Measurements from ENCODE around the gene NDUFS7. TPM values are rescaled to one million over a fixed set of nuclear protein-coding genes. Genes with fewer than 3 reads are reported as not detected.
A peak's percentile ranks its signal among the peaks of the same experiment; 100 is the strongest.

The NDUFS7 gene
- total and polyA plus RNA-seq, 4 experiments from 2014 or later, result 68.6 to 193 (median 127) TPM

DNA sequence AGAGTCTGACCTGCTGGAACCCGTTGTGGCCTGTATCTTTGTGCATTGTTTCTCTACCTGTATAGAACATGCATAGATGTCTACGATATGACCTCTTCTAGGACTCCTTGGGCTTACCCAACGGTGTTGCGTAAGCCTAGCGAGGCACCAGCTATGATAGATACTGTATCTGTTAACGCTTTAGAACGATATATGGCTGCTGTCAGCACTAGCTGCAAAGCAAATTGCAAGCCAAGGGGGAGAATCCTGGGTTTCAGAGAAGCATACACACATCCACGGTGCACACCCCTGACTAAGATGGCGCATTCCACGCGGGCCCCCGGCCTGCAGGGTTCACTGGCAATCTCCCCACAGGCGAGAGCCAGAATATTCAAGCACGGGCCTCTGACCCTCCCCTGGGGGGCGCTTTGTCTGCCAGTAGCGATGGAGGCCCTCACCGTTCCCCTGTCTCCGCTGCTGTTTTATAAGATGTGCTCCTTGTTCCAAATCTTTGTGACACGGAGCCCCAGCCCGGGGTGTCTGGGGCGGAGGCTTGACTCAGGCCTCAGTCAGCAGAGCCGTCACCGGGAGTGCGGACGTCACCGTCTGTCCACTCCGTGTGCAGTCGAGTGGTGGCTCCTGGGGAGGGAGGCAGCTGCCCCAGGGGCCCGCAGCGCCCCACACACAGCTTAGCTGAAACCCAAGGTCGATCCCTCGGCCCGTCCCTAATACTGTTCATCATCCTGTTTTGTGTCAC is 41.6 kb downstream of the NDUFS7 start:
- Mint-ChIP-seq H3K4me3 (peak overlapping the region in 1 of 8 donors; percentile 41), H3K27ac (peak overlapping the region in 1 of 7 donors; percentile 48)

DNA sequence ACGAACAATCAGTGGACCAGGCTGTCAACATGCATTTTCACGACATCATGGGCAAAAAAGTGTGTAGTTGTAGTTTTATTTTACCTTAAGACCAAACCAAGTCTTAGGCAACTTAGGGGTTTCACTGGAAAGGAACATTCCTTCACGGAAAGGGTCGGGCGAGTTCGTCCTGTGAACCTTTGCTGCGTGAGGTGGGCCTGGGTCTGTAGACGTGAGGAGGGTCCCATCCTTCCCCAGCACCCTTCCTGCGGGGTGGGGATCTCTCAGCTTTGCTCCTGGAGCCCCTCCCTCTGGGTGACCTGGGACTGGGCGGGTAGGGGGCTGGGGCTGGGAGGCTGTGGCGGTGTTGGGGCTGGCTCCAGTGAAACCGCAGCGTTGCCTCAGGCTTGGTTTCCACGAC is 42.2 kb downstream of the NDUFS7 start:
- Mint-ChIP-seq H3K27ac (peak overlapping the region in 1 of 7 donors; percentile 37), H3K36me3 (peaks cover 16 to 40% of the 10 kb centered on the region in 2 donors), H3K4me3 (no peak overlapping the region), H3K9me3 (peaks cover 0 to 4% (median 0%) of the 10 kb centered on the region in 8 donors), H3K4me1 (peaks cover 0 to 13% (median 4%) of the 10 kb centered on the region in 4 donors), H3K27me3 (no peaks in the 10 kb centered on the region)
- ChIA-PET POLR2A (ENCODE audit: partially characterized antibody) (no interaction called here), CTCF (ENCODE audit: partially characterized antibody) (interaction anchor here (0.5 kb wide), 1 partner anchor 39 kb away, joined by 3 read pairs; no protein-coding TSS in a partner anchor)
- H3K9me3 ChIP-seq (ENCODE audit: control insufficient read depth in 1 of 2, low read length in 2 of 2), result no peaks in the 10 kb centered on the region
- no peak overlapping the region for H3K27ac ChIP-seq (ENCODE audit: low read depth, low read length)
- no peaks in the 10 kb centered on the region for H3K4me1 ChIP-seq (ENCODE audit: insufficient read depth, low read length)
- H3K4me3 ChIP-seq (ENCODE audit: low read length in 2 of 2), result no peak overlapping the region
- intact Hi-C loops (cut with micrococcal nuclease), result no loop called here
- H3K36me3 ChIP-seq (ENCODE audit: insufficient read depth, low read length), result peaks cover 70% of the 10 kb centered on the region
- no peaks in the 10 kb centered on the region for H3K27me3 ChIP-seq (ENCODE audit: insufficient read depth, low read length)
- DNase-seq, result no peak

More for the DNA sequence above, 41.6 kb downstream of the NDUFS7 start:
- Mint-ChIP-seq H3K27me3 (no peaks in the 10 kb centered on the region), H3K36me3 (peaks cover 19 to 42% of the 10 kb centered on the region in 2 donors), H3K9me3 (peaks cover 0 to 4% (median 0%) of the 10 kb centered on the region in 8 donors), H3K4me1 (peaks cover 0 to 13% (median 5%) of the 10 kb centered on the region in 4 donors)
- intact Hi-C loops (cut with micrococcal nuclease), result no loop called here
- H3K27me3 ChIP-seq (ENCODE audit: insufficient read depth, low read length), result no peaks in the 10 kb centered on the region
- H3K36me3 ChIP-seq (ENCODE audit: insufficient read depth, low read length), result peaks cover 76% of the 10 kb centered on the region
- no peaks in the 10 kb centered on the region for H3K9me3 ChIP-seq (ENCODE audit: control insufficient read depth in 1 of 2, low read length in 2 of 2)
- DNase-seq, result no peak
- ChIA-PET CTCF (ENCODE audit: partially characterized antibody) (interaction anchor here (0.5 kb wide), 1 partner anchor 39 kb away, joined by 3 read pairs; no protein-coding TSS in a partner anchor), POLR2A (ENCODE audit: partially characterized antibody) (no interaction called here)
- H3K4me3 ChIP-seq (ENCODE audit: low read length in 2 of 2), result no peak overlapping the region
- H3K27ac ChIP-seq (ENCODE audit: low read depth, low read length), result no peak overlapping the region
- no peaks in the 10 kb centered on the region for H3K4me1 ChIP-seq (ENCODE audit: insufficient read depth, low read length)

DNA sequence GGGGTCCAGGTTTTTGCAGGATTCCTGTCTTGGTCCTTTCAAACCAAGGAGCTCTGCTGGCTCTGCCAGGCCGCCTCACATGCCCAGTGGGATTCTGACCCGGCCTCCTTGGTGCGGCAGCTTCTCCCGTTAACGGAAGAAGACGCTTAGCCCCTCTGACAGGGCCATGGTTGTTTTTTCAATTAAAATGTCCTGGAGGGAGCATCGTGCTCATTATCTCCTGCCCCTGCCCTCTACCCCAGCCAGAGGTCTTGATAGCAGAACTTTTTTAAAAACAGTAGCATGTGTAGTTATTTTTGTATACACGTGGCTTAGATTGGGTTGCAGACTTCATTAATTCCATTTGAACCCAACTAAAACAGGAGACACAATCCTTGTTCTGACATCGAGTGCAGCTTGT is 43.0 kb downstream of the NDUFS7 start:
- Mint-ChIP-seq H3K36me3 (peaks cover 17 to 42% of the 10 kb centered on the region in 2 donors), H3K4me1 (peaks cover 0 to 13% (median 4%) of the 10 kb centered on the region in 4 donors)
- intact Hi-C loops (cut with micrococcal nuclease), result no loop called here

DNA sequence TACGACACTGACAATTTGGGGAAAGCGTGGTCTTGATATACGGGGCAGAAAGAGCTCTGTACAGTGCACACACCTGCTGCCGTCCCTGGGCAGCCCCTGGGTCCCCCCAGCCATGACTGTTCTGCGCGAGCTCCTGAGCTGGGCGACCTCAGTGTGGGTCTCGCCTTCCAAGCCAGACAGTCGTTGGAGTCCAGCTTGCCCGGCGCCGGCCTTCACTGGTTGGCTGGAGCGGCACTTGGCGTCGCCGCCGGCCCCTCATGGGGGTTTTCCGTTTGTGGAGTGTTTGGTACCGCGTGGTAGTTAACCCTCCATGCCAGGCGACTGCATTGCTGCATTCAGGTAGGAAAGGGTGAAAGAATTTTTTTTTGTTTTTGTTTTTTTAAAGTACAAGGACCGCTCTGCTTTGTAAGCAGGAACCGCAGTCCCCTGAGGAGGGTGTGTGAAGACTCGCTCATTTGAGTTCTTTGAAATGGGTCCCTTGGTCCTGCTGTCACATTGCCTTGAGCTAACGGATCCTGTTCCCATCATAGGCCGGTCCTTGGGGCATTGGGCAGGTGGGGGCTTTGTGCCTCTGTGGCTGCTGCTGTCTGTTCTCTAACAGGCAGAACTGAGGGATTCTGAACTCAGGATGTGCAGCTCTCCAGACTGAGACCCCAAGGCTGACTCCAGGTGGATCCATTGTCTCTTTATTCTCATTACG is 43.7 kb downstream of the NDUFS7 start:
- DNase-seq, result no peak
- Mint-ChIP-seq H3K4me3 (no peak overlapping the region), H3K36me3 (peaks cover 19 to 41% of the 10 kb centered on the region in 2 donors), H3K4me1 (peaks cover 0 to 13% (median 4%) of the 10 kb centered on the region in 4 donors), H3K27me3 (no peaks in the 10 kb centered on the region), H3K27ac (no peak overlapping the region), H3K9me3 (peaks cover 0 to 4% (median 0%) of the 10 kb centered on the region in 8 donors)
- POLR2A ChIA-PET (ENCODE audit: partially characterized antibody), result interaction anchor here (1.3 kb wide), 1 partner anchor 18 kb away, joined by 5 read pairs; no protein-coding TSS in a partner anchor
- no peak overlapping the region for H3K4me3 ChIP-seq (ENCODE audit: low read length in 2 of 2)
- no peaks in the 10 kb centered on the region for H3K4me1 ChIP-seq (ENCODE audit: insufficient read depth, low read length)
- no peaks in the 10 kb centered on the region for H3K27me3 ChIP-seq (ENCODE audit: insufficient read depth, low read length)
- intact Hi-C loops (cut with micrococcal nuclease), result no loop called here
- H3K36me3 ChIP-seq (ENCODE audit: insufficient read depth, low read length), result peaks cover 65% of the 10 kb centered on the region
- H3K9me3 ChIP-seq (ENCODE audit: control insufficient read depth in 1 of 2, low read length in 2 of 2), result no peaks in the 10 kb centered on the region
- H3K27ac ChIP-seq (ENCODE audit: low read depth, low read length), result no peak overlapping the region
- CTCF ChIA-PET (ENCODE audit: partially characterized antibody), result interaction anchor here (1.6 kb wide), 1 partner anchor 10 kb away, joined by 3 read pairs; no protein-coding TSS in a partner anchor

More for the DNA sequence above, 43.0 kb downstream of the NDUFS7 start:
- Mint-ChIP-seq H3K27me3 (no peaks in the 10 kb centered on the region), H3K27ac (no peak overlapping the region), H3K4me3 (no peak overlapping the region), H3K9me3 (peaks cover 0 to 4% (median 0%) of the 10 kb centered on the region in 8 donors)
- no peaks in the 10 kb centered on the region for H3K9me3 ChIP-seq (ENCODE audit: control insufficient read depth in 1 of 2, low read length in 2 of 2)
- no peak for DNase-seq
- no peak overlapping the region for H3K27ac ChIP-seq (ENCODE audit: low read depth, low read length)
- H3K27me3 ChIP-seq (ENCODE audit: insufficient read depth, low read length), result no peaks in the 10 kb centered on the region
- H3K36me3 ChIP-seq (ENCODE audit: insufficient read depth, low read length), result peaks cover 65% of the 10 kb centered on the region
- ChIA-PET POLR2A (ENCODE audit: partially characterized antibody) (interaction anchor here (1.3 kb wide), 1 partner anchor 18 kb away, joined by 5 read pairs; no protein-coding TSS in a partner anchor), CTCF (ENCODE audit: partially characterized antibody) (interaction anchor here (1.6 kb wide), 1 partner anchor 11 kb away, joined by 3 read pairs; no protein-coding TSS in a partner anchor)
- H3K4me3 ChIP-seq (ENCODE audit: low read length in 2 of 2), result no peak overlapping the region
- no peaks in the 10 kb centered on the region for H3K4me1 ChIP-seq (ENCODE audit: insufficient read depth, low read length)

DNA sequence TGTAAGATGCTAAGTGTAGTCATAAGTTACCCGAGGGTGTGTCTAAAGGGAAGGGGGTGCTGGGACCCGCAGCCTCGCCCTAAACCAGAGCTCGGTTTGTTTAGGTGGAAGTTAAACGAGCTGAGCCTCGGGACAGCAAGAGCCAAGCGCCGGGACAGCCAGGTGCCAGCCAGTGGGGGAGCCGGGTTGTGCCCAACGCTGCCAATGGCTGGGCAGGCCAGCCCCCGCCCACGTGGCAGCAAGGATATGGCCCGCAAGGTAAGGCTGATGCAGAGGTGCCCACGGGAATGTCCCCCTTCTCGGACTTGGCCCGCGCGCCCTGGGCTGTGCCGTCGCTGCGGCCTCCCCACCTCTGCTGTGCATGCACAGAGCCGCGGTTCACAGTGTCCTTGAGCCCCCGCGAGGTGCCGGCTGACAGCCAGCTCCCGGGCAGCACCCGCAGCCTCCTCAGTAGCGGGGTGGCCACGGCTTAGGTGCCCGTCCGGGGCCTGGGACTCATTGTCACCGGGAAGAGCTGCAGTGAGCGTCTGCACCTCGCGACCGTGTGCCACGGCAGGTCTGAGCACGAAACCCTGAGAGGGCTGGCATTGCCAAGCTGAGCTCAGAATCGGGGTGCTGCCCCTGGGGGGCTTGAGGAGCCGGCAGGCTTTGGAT is 45.2 kb downstream of the NDUFS7 start:
- Histone ChIP-seq H3K36me3 (ENCODE audit: insufficient read depth, low read length) (peaks cover 66% of the 10 kb centered on the region), H3K4me1 (ENCODE audit: insufficient read depth, low read length) (no peaks in the 10 kb centered on the region), H3K4me3 (ENCODE audit: low read length in 2 of 2) (no peak overlapping the region), H3K27me3 (ENCODE audit: insufficient read depth, low read length) (no peaks in the 10 kb centered on the region), H3K27ac (ENCODE audit: low read depth, low read length) (no peak overlapping the region), H3K9me3 (ENCODE audit: control insufficient read depth in 1 of 2, low read length in 2 of 2) (no peaks in the 10 kb centered on the region)
- no peak overlapping the region for H3K27ac Mint-ChIP-seq
- H3K36me3 Mint-ChIP-seq, result peaks cover 13 to 32% of the 10 kb centered on the region in 2 donors
- DNase-seq, result no peak
- ChIA-PET CTCF (ENCODE audit: partially characterized antibody) (no interaction called here), POLR2A (ENCODE audit: partially characterized antibody) (no interaction called here)
- peaks cover 0 to 4% (median 0%) of the 10 kb centered on the region in 8 donors for H3K9me3 Mint-ChIP-seq
- peaks cover 0 to 4% (median 2%) of the 10 kb centered on the region in 4 donors for H3K4me1 Mint-ChIP-seq
- H3K27me3 Mint-ChIP-seq, result no peaks in the 10 kb centered on the region
- H3K4me3 Mint-ChIP-seq, result no peak overlapping the region
- intact Hi-C loops (cut with micrococcal nuclease), result no loop called here

DNA sequence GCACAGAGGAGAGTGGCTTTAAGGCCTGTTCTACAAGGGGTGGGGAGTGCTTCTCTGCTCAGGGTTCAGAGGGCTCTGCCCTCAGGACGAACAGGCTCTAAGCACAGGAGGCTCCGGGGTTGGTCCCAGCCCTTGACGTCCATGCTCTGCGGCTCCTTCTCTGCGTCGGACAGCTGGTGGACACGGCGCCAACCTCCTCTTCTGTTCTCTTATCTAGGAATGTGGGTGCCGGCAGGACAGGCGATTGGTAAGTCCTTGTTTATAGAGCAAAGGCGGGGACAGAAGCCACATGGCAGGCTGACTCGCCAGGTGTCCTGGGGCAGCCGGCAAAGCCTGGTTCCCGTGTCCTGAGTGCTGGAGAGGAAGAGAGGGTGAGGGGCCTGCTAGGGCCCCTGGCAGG is 46.0 kb downstream of the NDUFS7 start:
- CTCF ChIA-PET (ENCODE audit: partially characterized antibody), result no interaction called here

More for the DNA sequence above, 46.0 kb downstream of the NDUFS7 start:
- no peak overlapping the region for H3K27ac ChIP-seq (ENCODE audit: low read depth, low read length)
- H3K27me3 ChIP-seq (ENCODE audit: insufficient read depth, low read length), result no peaks in the 10 kb centered on the region
- Mint-ChIP-seq H3K9me3 (peaks cover 0 to 3% (median 0%) of the 10 kb centered on the region in 8 donors), H3K4me1 (peaks cover 0 to 4% (median 1%) of the 10 kb centered on the region in 4 donors), H3K4me3 (no peak overlapping the region), H3K36me3 (peaks cover 13 to 29% of the 10 kb centered on the region in 2 donors), H3K27me3 (no peaks in the 10 kb centered on the region), H3K27ac (peak overlapping the region in 1 of 7 donors; percentile 85)
- H3K4me3 ChIP-seq (ENCODE audit: low read length in 2 of 2), result no peak overlapping the region
- H3K36me3 ChIP-seq (ENCODE audit: insufficient read depth, low read length), result peaks cover 68% of the 10 kb centered on the region
- DNase-seq, result no peak
- intact Hi-C loops (cut with micrococcal nuclease), result no loop called here
- H3K9me3 ChIP-seq (ENCODE audit: control insufficient read depth in 1 of 2, low read length in 2 of 2), result no peaks in the 10 kb centered on the region
- POLR2A ChIA-PET (ENCODE audit: partially characterized antibody), result no interaction called here
- no peaks in the 10 kb centered on the region for H3K4me1 ChIP-seq (ENCODE audit: insufficient read depth, low read length)

All from CD4-positive, alpha-beta memory T cell (primary cell).